Heart right ventricle (tissue), 16 donors: ENCODE data around the gene ADPRS. TPM values are rescaled to one million over a fixed set of nuclear protein-coding genes. Genes with fewer than 3 reads are reported as not detected.

Experiments used
- ATAC-seq, 8 donors: fragments of 200-7000 bp; cut with Tn5 transposase; one replicate each; pipeline ENCODE4 v1.9.1; 2020; ENCODE audit warnings: mild to moderate bottlenecking in 8 of 8, moderate library complexity in 8 of 8, moderate number of reproducible peaks in 1 of 8
- DNase-seq, 2 donors: peaks; one replicate each; pipeline ENCODE4 v3.0.0-alpha.2; 2020
- H3K27ac ChIP-seq, 10 donors: fragments of 200-600 bp; sonication (generic) in 2 of 10; one replicate each; pipeline versions ENCODE4 v1.5.0 to v1.8.0; 2020 to 2022; ENCODE audit warnings: mild to moderate bottlenecking in 3 of 10
- H3K27me3 ChIP-seq, 7 donors: fragments of 200-600 bp; one replicate each; pipeline ENCODE4 v1.8.0; 2021 to 2022; ENCODE audit warnings: mild to moderate bottlenecking in 2 of 7
- H3K36me3 ChIP-seq, 9 donors: fragments of 200-600 bp; sonication (generic) in 1 of 9; one replicate each; pipeline versions ENCODE4 v1.5.0 to v1.8.0; 2020 to 2022; ENCODE audit warnings: mild to moderate bottlenecking in 2 of 9
- H3K4me1 ChIP-seq, 9 donors: fragments of 200-600 bp; sonication (generic) in 1 of 9; one replicate each; pipeline versions ENCODE4 v1.5.0 to v1.8.0; 2020 to 2022; ENCODE audit warnings: mild to moderate bottlenecking in 4 of 9
- H3K4me3 ChIP-seq, 10 donors: fragments of 200-600 bp; sonication (generic) in 2 of 10; one replicate each; pipeline versions ENCODE4 v1.5.0 to v1.8.0; 2020 to 2022; ENCODE audit warnings: mild to moderate bottlenecking in 7 of 10, moderate library complexity in 2 of 10
- H3K9me3 ChIP-seq, 11 donors: fragments of 200-600 bp in 10 of 11; sonication (generic) in 2 of 11; one replicate each; pipeline versions ENCODE4 v1.5.0 to v1.8.0; 2013 to 2022; ENCODE audit warnings: mild to moderate bottlenecking in 2 of 11, control low read depth in 1 of 11, moderate library complexity in 1 of 11
- WGBS, 2 donors: extraction: QIAGEN DNeasy Blood & Tissue Kit; methylation state at CpG; one replicate each; pipeline ENCODE4 v1.1.7; 2013; ENCODE audit warnings: inconsistent platforms in 1 of 2; 5-methylcytosine and 5-hydroxymethylcytosine counted together
- intact Hi-C, 10 donors: fragments of 100-400 bp; cut with DNase I; formaldehyde crosslinking; loops; one replicate each; pipeline versions ENCODE4 v1.11.1 to v1.14.2; 2022
- polyA plus RNA-seq, 2 donors: library from polyadenylated mRNA; stranded (reverse); fragments of 200-250 nt; gene quantifications; one replicate each; pipeline ENCODE4 v1.2.3, GENCODE V29; 2013
- total RNA-seq, 10 donors: library from RNA; stranded (reverse); fragmentation: NEBNext Ultra II Directional in 3 of 10; extraction: Animal tissue kit (Norgen Biotek cat#: 25700) in 3 of 10; gene quantifications; one replicate each; pipeline versions ENCODE4 v1.2.1 to v1.2.4, GENCODE V29; 2021 to 2023
- TF ChIP-seq, protein P1 (sequence below), 9 donors: fragments of 200-600 bp; sonication (generic) in 2 of 9; IDR thresholded peaks; one replicate each; pipeline versions ENCODE4 v1.5.0 to v1.8.0; 2021 to 2022; ENCODE audit warnings: antibody characterized with exemption in 9 of 9, mild to moderate bottlenecking in 5 of 9, moderate library complexity in 1 of 9
- donor health status: Arrhythmogenic right ventricular cardiomyopathy.
- donor health status: ischemic (EF 13 %, LVEDD 7.1; RV severe dilation, severe dysfunction).
- donor health status: healthy with polysubstance abuse.
- donor health status: DM: no; HTN: yes; CAD: no.
- donor health status: DM: no; HTN: no; CAD: no.
- donor health status: ischemic (EF 25% LVEDD 6.9; RV normal size, moderate dysfunction).
- donor health status: ischemic (EF 25% LVEDD 5.7; RV mildly dilated, moderate dysfunction).
- donor health status: healthy.
- donor health status: DM: yes; HTN: yes; CAD: no.
- donor health status: Ischemic cardiomyopathy.
- donor health status: ischemic (EF 35%, LVEDD 5.7; RV mildly dilated, moderate dysfunction).
- donor health status: nonischemic (EF 11% LVEDD 7.7; RV severe dilation, severe dysfunction).
- donor health status: DM: yes; HTN: yes; CAD: no.
- donor health status: PGD.
- donor health status: ischemic (EF 29% LVEDD 5.4; RV normal size, mild dysfunction).
- donor health status: nonischemic (EF 23%, LVEDD 6.1; RV moderate dilation, normal function).

Gene ADPRS
- total and polyA plus RNA-seq, 12 donors, result 11.0 to 24.3 (median 15.6) TPM

DNA sequence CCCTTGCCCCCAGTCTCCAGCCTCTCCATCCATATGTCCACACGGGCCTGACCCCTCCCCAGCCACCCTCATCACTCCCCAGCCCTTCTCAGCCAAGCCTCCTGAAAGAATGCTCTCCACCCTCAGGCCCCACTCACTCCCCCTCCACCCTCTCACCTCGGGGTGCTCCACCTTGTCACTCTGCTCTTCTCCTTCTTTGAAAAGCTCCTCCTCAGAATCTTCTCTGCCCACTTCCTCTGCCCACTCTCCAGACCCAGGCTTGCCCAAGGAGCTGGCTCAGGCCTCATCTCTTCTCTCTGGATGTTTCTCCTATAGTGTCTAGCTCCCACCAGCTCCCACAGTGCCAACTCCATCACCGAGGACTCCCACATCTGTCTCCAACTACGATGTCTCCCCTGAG lies 22.5 kb downstream of the ADPRS start:
- 74% methylated on average over 4 of the region's 4 CpGs for WGBS, 2 donors
- Histone ChIP-seq H3K27me3 (no peaks in the 10 kb centered on the region), H3K4me1 (peaks cover 0 to 12% (median 0%) of the 10 kb centered on the region in 9 donors), H3K4me3 (no peak overlapping the region), H3K36me3 (no peaks in the 10 kb centered on the region), H3K9me3 (no peaks in the 10 kb centered on the region), H3K27ac (no peak overlapping the region)
- DNase-seq, result no peak
- intact Hi-C loops, result no loop called here
- no peak for ATAC-seq
- TF ChIP-seq, protein P1, sequence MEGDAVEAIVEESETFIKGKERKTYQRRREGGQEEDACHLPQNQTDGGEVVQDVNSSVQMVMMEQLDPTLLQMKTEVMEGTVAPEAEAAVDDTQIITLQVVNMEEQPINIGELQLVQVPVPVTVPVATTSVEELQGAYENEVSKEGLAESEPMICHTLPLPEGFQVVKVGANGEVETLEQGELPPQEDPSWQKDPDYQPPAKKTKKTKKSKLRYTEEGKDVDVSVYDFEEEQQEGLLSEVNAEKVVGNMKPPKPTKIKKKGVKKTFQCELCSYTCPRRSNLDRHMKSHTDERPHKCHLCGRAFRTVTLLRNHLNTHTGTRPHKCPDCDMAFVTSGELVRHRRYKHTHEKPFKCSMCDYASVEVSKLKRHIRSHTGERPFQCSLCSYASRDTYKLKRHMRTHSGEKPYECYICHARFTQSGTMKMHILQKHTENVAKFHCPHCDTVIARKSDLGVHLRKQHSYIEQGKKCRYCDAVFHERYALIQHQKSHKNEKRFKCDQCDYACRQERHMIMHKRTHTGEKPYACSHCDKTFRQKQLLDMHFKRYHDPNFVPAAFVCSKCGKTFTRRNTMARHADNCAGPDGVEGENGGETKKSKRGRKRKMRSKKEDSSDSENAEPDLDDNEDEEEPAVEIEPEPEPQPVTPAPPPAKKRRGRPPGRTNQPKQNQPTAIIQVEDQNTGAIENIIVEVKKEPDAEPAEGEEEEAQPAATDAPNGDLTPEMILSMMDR (IDR thresholded peaks at IDR 0.05), result no peak

DNA sequence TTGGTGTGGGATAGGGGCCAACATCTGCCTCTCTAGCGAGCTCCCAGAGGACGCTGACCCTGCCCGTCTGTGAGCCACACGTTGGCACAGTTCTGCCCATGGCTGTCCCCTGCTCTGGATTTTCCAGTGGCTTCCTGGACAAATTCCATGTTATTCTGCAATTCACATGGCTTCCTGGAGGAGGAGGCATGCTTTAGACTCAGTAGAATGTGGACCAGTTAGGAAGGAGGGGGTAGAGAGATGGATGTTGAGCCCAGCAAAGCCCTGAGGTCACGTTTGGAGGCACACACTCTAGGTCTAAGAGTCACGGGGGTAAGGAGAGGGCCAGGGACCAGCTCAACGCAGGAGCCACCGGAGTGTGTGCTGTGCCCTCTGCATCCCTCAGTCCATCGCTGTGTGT lies 24.1 kb downstream of the ADPRS start:
- H3K27me3 ChIP-seq, result no peaks in the 10 kb centered on the region
- H3K27ac ChIP-seq, result no peak overlapping the region
- no peaks in the 10 kb centered on the region for H3K36me3 ChIP-seq
- TF ChIP-seq, protein P1 (IDR thresholded peaks at IDR 0.05), result no peak
- intact Hi-C loops, result no loop called here
- H3K9me3 ChIP-seq, result no peaks in the 10 kb centered on the region
- no peak for DNase-seq
- WGBS, 2 donors, result 88 to 91% methylated on average over 9 of the region's 9 CpGs
- ATAC-seq, result no peak
- H3K4me3 ChIP-seq, result no peak overlapping the region
- H3K4me1 ChIP-seq, result peaks cover 0 to 15% (median 0%) of the 10 kb centered on the region in 9 donors

DNA sequence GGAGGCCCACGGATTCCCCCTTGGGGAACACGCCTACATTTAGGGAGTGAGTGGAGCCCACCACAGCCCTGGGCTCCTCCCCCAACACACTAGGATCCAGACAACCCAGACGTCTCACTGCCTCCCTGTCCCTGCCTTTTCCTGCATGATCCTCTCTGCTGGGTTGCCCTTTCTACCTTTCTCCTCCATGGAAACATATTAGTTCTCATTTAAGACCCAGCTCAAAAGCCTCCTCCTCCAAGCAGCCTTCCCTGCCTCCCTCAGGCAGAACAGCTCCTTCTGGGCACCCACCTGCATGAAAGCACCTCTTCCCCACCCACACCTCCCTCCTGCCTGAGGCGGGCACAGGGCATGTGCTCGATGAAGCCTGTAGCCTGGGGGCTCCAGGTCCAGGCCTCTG lies 25.7 kb downstream of the ADPRS start:
- TF ChIP-seq, protein P1 (IDR thresholded peaks at IDR 0.05), result no peak
- H3K27me3 ChIP-seq, result no peaks in the 10 kb centered on the region
- WGBS, 2 donors, result 69 to 72% methylated on average over 5 of the region's 5 CpGs
- intact Hi-C loops, result no loop called here
- ATAC-seq, result no peak
- H3K36me3 ChIP-seq, result no peaks in the 10 kb centered on the region
- H3K9me3 ChIP-seq, result no peaks in the 10 kb centered on the region
- H3K4me1 ChIP-seq, result peaks cover 0 to 14% (median 0%) of the 10 kb centered on the region in 9 donors
- DNase-seq, result no peak
- H3K27ac ChIP-seq, result no peak overlapping the region
- H3K4me3 ChIP-seq, result no peak overlapping the region

DNA sequence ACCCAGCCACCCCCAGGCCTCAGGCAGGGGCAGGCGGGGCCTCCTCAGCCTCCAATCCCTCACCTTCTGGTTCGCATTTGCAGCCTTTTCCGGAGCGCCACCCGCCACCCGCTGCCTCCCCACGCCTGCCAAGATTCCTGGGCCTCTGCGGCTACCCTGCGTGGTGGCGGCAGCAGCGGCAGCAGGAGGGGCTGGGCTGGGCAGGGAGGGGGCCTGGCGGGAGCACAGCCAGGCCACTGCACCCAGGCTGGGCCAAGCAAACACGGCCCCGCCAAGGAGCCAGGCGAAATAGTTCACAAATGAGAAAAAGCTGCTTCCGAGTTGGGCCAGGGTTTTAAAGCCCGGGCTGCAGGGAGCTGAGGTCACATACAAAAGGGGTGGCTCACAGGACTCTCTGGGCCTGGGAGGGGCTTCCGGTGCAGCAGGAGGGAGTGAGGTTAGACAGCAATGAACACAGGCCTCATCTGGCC lies 26.5 kb downstream of the ADPRS start:
- H3K4me3 ChIP-seq, result no peak overlapping the region
- DNase-seq (no peak), ATAC-seq (peak in 7 of 8 donors; percentile 12 to 63 (median 38))
- TF ChIP-seq, protein P1 (IDR thresholded peaks at IDR 0.05), result no peak
- H3K27me3 ChIP-seq, result no peaks in the 10 kb centered on the region
- no peaks in the 10 kb centered on the region for H3K9me3 ChIP-seq
- intact Hi-C loops, result no loop called here
- 62 to 67% methylated on average over 18 of the region's 18 CpGs for WGBS, 2 donors
- peak overlapping the region in 1 of 10 donors; percentile 19 for H3K27ac ChIP-seq
- no peaks in the 10 kb centered on the region for H3K36me3 ChIP-seq
- peaks cover 0 to 21% (median 0%) of the 10 kb centered on the region in 9 donors for H3K4me1 ChIP-seq
